HEK293 (cell line): ENCODE results near the gene TIMM44.
A peak's percentile ranks its signal among the peaks of the same experiment; 100 is the strongest.

Source experiments
- GLI4 ChIP-seq: fragments of 450-650 bp; formaldehyde crosslinking; IDR thresholded peaks from 2 replicates; pipeline ENCODE4 v1.5.1; 2016; ENCODE audit warnings: missing biosample characterization, missing genetic modification characterization
- KLF10 ChIP-seq: fragments of 450-650 bp; IDR thresholded peaks from 2 replicates; pipeline ENCODE4 v1.5.1; 2018; ENCODE audit warnings: missing biosample characterization, mild to moderate bottlenecking, missing genetic modification characterization
- KLF16 ChIP-seq: fragments of 450-650 bp; formaldehyde crosslinking; IDR thresholded peaks from 2 replicates; pipeline ENCODE4 v1.5.1; 2017; ENCODE audit warnings: missing biosample characterization, missing genetic modification characterization
- KLF9 ChIP-seq: fragments of 450-650 bp; formaldehyde crosslinking; IDR thresholded peaks from 2 replicates; pipeline ENCODE4 v1.5.1; 2016; ENCODE audit warnings: missing biosample characterization, missing genetic modification characterization, low read depth
- PRDM1 ChIP-seq: fragments of 450-650 bp; formaldehyde crosslinking; IDR thresholded peaks from 2 replicates; pipeline ENCODE4; 2016; ENCODE audit warnings: missing biosample characterization, missing genetic modification characterization
- REPIN1 ChIP-seq: fragments of 450-650 bp; formaldehyde crosslinking; IDR thresholded peaks from 2 replicates; pipeline ENCODE4 v1.5.1; 2017; ENCODE audit warnings: missing biosample characterization, missing genetic modification characterization, low read depth
- SP2 ChIP-seq: fragments of 450-650 bp; formaldehyde crosslinking; IDR thresholded peaks from 2 replicates; pipeline ENCODE4 v1.5.1; 2016; ENCODE audit warnings: missing biosample characterization, missing genetic modification characterization
- SP3 ChIP-seq: fragments of 450-650 bp; formaldehyde crosslinking; IDR thresholded peaks from 2 replicates; pipeline ENCODE4 v1.5.1; 2016; ENCODE audit warnings: missing biosample characterization, missing genetic modification characterization
- YY2 ChIP-seq: fragments of 450-650 bp; formaldehyde crosslinking; IDR thresholded peaks from 2 replicates; pipeline ENCODE4 v1.5.1; 2016; ENCODE audit warnings: missing biosample characterization, missing genetic modification characterization
- ZFHX2 ChIP-seq: fragments of 450-650 bp; formaldehyde crosslinking; conservative IDR thresholded peaks from 2 replicates; pipeline ENCODE4 v1.5.1; 2016; ENCODE audit warnings: missing biosample characterization, missing genetic modification characterization
- ZIC2 ChIP-seq: fragments of 450-650 bp; formaldehyde crosslinking; IDR thresholded peaks from 2 replicates; pipeline ENCODE4 v1.5.1; 2016; ENCODE audit warnings: missing biosample characterization, missing genetic modification characterization
- ZNF214 ChIP-seq: fragments of 450-650 bp; formaldehyde crosslinking; IDR thresholded peaks from 2 replicates; pipeline ENCODE4 v1.5.1; 2017; ENCODE audit warnings: missing biosample characterization, mild to moderate bottlenecking, missing genetic modification characterization, borderline replicate concordance
- ZNF302 ChIP-seq: fragments of 450-650 bp; formaldehyde crosslinking; IDR thresholded peaks from 2 replicates; pipeline ENCODE4 v1.5.1; 2016; ENCODE audit warnings: missing biosample characterization, missing genetic modification characterization, low read depth
- ZNF335 ChIP-seq: fragments of 450-650 bp; formaldehyde crosslinking; conservative IDR thresholded peaks from 2 replicates; pipeline ENCODE4 v1.5.1; 2016; ENCODE audit warnings: missing biosample characterization, missing genetic modification characterization
- ZNF416 ChIP-seq: fragments of 450-650 bp; formaldehyde crosslinking; IDR thresholded peaks from 2 replicates; pipeline ENCODE4 v1.5.1; 2016; ENCODE audit warnings: missing biosample characterization, missing genetic modification characterization
- ZNF48 ChIP-seq: fragments of 450-650 bp; formaldehyde crosslinking; IDR thresholded peaks from 2 replicates; pipeline ENCODE4 v1.5.1; 2016; ENCODE audit warnings: missing biosample characterization, missing genetic modification characterization
- ZNF501 ChIP-seq: fragments of 450-650 bp; formaldehyde crosslinking; IDR thresholded peaks from 2 replicates; pipeline ENCODE4 v1.5.1; 2016; ENCODE audit warnings: missing biosample characterization, missing genetic modification characterization
- ZNF521 ChIP-seq: fragments of 450-650 bp; formaldehyde crosslinking; IDR thresholded peaks from 2 replicates; pipeline ENCODE4 v1.5.1; 2017; ENCODE audit warnings: missing biosample characterization, mild to moderate bottlenecking, missing genetic modification characterization
- ZNF544 ChIP-seq: fragments of 450-650 bp; formaldehyde crosslinking; IDR thresholded peaks from 2 replicates; pipeline ENCODE4 v1.5.0; 2017; ENCODE audit warnings: missing biosample characterization, missing genetic modification characterization
- ZNF660 ChIP-seq: fragments of 450-650 bp; IDR thresholded peaks from 2 replicates; pipeline ENCODE4 v1.5.1; 2018; ENCODE audit warnings: missing biosample characterization, mild to moderate bottlenecking, missing genetic modification characterization
- ZNF701 ChIP-seq: fragments of 450-650 bp; formaldehyde crosslinking; IDR thresholded peaks from 2 replicates; pipeline ENCODE4 v1.5.1; 2016; ENCODE audit warnings: missing biosample characterization, missing genetic modification characterization
- ZNF76 ChIP-seq: fragments of 450-650 bp; formaldehyde crosslinking; IDR thresholded peaks from 2 replicates; pipeline ENCODE4; 2016; ENCODE audit warnings: low read depth, missing biosample characterization, missing genetic modification characterization, borderline replicate concordance
- ZNF830 ChIP-seq: fragments of 450-650 bp; IDR thresholded peaks from 2 replicates; pipeline ENCODE4 v1.5.0; 2018; ENCODE audit warnings: missing biosample characterization, missing genetic modification characterization, low read depth, mild to moderate bottlenecking, moderate library complexity
- ZSCAN30 ChIP-seq: fragments of 450-650 bp; IDR thresholded peaks from 2 replicates; pipeline ENCODE4 v1.5.1; 2018; ENCODE audit warnings: missing biosample characterization, mild to moderate bottlenecking, missing genetic modification characterization, moderate library complexity
- TF ChIP-seq, protein P1 (sequence below): fragments of 450-650 bp; formaldehyde crosslinking; IDR thresholded peaks from 2 replicates; pipeline ENCODE4 v1.5.1; 2016; ENCODE audit warnings: missing biosample characterization, missing genetic modification characterization, borderline replicate concordance
- TF ChIP-seq, protein P2 (sequence below): fragments of 450-650 bp; formaldehyde crosslinking; IDR thresholded peaks from 2 replicates; pipeline ENCODE4 v1.5.1; 2016; ENCODE audit warnings: missing biosample characterization, missing genetic modification characterization
- TF ChIP-seq, protein P3 (sequence below): fragments of 450-650 bp; formaldehyde crosslinking; IDR thresholded peaks from 2 replicates; pipeline ENCODE4 v1.5.1; 2016; ENCODE audit warnings: missing biosample characterization, missing genetic modification characterization
- TF ChIP-seq, protein P4 (sequence below): fragments of 450-650 bp; formaldehyde crosslinking; IDR thresholded peaks from 2 replicates; pipeline ENCODE4 v1.5.1; 2016; ENCODE audit warnings: missing biosample characterization, missing genetic modification characterization

The TIMM44 gene

DNA sequence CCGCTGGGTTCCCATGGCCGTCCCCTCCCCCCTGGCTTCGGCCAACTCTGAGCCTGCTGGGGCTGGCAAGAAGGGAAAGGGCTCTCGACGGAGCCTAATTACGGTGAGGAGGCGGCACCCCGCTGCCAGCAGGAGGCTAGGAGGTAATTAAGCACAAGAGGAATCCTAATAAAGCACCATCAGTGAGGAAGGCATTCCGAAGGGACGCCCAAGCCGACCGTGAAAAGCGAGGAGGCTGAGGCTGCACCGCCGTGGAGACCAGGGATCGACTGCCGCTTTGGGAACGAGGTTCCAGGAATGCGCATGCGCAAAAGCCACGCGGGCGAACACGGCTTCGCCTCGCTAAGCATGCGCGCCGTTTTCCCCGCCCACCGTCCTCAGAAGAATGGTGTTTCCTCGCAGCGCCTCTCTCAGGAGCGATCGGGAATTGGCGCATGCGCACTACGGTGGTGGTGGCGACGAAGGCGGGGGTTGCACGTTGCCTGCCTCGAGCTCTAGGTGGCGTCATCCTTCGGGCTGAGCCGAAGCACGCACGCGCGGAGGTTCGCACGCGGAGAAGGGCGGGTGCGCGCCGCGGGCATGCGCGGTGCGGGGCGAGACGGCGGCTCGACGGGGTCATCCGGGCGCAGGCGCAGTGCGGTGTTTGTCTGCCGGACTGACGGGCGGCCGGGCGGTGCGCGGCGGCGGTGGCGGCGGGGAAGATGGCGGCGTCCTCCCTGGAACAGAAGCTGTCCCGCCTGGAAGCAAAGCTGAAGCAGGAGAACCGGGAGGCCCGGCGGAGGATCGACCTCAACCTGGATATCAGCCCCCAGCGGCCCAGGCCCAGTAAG, 40.0 kb downstream of the TIMM44 start, which contains the start of gene MAP2K7 (continued):
- TF ChIP-seq, protein P1, sequence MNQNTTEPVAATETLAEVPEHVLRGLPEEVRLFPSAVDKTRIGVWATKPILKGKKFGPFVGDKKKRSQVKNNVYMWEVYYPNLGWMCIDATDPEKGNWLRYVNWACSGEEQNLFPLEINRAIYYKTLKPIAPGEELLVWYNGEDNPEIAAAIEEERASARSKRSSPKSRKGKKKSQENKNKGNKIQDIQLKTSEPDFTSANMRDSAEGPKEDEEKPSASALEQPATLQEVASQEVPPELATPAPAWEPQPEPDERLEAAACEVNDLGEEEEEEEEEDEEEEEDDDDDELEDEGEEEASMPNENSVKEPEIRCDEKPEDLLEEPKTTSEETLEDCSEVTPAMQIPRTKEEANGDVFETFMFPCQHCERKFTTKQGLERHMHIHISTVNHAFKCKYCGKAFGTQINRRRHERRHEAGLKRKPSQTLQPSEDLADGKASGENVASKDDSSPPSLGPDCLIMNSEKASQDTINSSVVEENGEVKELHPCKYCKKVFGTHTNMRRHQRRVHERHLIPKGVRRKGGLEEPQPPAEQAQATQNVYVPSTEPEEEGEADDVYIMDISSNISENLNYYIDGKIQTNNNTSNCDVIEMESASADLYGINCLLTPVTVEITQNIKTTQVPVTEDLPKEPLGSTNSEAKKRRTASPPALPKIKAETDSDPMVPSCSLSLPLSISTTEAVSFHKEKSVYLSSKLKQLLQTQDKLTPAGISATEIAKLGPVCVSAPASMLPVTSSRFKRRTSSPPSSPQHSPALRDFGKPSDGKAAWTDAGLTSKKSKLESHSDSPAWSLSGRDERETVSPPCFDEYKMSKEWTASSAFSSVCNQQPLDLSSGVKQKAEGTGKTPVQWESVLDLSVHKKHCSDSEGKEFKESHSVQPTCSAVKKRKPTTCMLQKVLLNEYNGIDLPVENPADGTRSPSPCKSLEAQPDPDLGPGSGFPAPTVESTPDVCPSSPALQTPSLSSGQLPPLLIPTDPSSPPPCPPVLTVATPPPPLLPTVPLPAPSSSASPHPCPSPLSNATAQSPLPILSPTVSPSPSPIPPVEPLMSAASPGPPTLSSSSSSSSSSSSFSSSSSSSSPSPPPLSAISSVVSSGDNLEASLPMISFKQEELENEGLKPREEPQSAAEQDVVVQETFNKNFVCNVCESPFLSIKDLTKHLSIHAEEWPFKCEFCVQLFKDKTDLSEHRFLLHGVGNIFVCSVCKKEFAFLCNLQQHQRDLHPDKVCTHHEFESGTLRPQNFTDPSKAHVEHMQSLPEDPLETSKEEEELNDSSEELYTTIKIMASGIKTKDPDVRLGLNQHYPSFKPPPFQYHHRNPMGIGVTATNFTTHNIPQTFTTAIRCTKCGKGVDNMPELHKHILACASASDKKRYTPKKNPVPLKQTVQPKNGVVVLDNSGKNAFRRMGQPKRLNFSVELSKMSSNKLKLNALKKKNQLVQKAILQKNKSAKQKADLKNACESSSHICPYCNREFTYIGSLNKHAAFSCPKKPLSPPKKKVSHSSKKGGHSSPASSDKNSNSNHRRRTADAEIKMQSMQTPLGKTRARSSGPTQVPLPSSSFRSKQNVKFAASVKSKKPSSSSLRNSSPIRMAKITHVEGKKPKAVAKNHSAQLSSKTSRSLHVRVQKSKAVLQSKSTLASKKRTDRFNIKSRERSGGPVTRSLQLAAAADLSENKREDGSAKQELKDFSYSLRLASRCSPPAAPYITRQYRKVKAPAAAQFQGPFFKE, result no peak
- TF ChIP-seq PRDM1 (tag by site-specific recombination) (no peak), ZNF416 (tag by site-specific recombination) (no peak), SP3 (tag by site-specific recombination) (peak; percentile 59), KLF16 (no peak; the same call in 1 of the 2 replicates), GLI4 (no peak), ZFHX2 (peak; percentile 57; the same call in 1 of the 2 replicates), REPIN1 (no peak), ZNF701 (no peak), YY2 (0 out of 2 replicates have a peak, but pooled peaks have one; percentile 41), KLF9 (peak; percentile 27; the same call in 1 of the 2 replicates), ZNF302 (tag by site-specific recombination) (no peak), ZNF214 (tag by site-specific recombination) (no peak), ZSCAN30 (tag by site-specific recombination) (peak; percentile 22; the same call in 1 of the 2 replicates), ZIC2 (tag by site-specific recombination) (peak; percentile 34; the same call in 1 of the 2 replicates), ZNF48 (tag by site-specific recombination) (no peak), KLF10 (tag by site-specific recombination) (0 out of 2 replicates have a peak, but pooled peaks have one; percentile 25), ZNF830 (no peak), ZNF521 (no peak), SP2 (tag by site-specific recombination) (peak; percentile 89), ZNF335 (tag by site-specific recombination) (peak; percentile 94), ZNF660 (tag by site-specific recombination) (0 out of 2 replicates have a peak, but pooled peaks have one; percentile 31), ZNF501 (tag by site-specific recombination) (0 out of 2 replicates have a peak, but pooled peaks have one; percentile 27), ZNF76 (tag by site-specific recombination) (peak; percentile 34; the same call in 1 of the 2 replicates), ZNF544 (no peak)
- TF ChIP-seq, protein P2, sequence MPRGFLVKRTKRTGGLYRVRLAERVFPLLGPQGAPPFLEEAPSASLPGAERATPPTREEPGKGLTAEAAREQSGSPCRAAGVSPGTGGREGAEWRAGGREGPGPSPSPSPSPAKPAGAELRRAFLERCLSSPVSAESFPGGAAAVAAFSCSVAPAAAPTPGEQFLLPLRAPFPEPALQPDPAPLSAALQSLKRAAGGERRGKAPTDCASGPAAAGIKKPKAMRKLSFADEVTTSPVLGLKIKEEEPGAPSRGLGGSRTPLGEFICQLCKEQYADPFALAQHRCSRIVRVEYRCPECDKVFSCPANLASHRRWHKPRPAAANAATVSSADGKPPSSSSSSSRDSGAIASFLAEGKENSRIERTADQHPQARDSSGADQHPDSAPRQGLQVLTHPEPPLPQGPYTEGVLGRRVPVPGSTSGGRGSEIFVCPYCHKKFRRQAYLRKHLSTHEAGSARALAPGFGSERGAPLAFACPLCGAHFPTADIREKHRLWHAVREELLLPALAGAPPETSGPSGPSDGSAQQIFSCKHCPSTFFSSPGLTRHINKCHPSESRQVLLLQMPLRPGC, result no peak
- TF ChIP-seq, protein P3, sequence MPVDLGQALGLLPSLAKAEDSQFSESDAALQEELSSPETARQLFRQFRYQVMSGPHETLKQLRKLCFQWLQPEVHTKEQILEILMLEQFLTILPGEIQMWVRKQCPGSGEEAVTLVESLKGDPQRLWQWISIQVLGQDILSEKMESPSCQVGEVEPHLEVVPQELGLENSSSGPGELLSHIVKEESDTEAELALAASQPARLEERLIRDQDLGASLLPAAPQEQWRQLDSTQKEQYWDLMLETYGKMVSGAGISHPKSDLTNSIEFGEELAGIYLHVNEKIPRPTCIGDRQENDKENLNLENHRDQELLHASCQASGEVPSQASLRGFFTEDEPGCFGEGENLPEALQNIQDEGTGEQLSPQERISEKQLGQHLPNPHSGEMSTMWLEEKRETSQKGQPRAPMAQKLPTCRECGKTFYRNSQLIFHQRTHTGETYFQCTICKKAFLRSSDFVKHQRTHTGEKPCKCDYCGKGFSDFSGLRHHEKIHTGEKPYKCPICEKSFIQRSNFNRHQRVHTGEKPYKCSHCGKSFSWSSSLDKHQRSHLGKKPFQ, result no peak
- TF ChIP-seq, protein P4, sequence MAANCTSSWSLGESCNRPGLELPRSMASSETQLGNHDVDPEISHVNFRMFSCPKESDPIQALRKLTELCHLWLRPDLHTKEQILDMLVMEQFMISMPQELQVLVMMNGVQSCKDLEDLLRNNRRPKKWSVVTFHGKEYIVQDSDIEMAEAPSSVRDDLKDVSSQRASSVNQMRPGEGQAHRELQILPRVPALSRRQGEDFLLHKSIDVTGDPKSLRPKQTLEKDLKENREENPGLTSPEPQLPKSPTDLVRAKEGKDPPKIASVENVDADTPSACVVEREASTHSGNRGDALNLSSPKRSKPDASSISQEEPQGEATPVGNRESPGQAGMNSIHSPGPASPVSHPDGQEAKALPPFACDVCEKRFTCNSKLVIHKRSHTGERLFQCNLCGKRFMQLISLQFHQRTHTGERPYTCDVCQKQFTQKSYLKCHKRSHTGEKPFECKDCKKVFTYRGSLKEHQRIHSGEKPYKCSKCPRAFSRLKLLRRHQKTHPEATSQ, result 0 out of 2 replicates have a peak, but pooled peaks have one; percentile 55
